Measurements from ENCODE around the gene TRAPPC3L. TPM values are rescaled to one million over a fixed set of nuclear protein-coding genes. Genes with fewer than 3 reads are reported as not detected.

TRAPPC3L gene
- total RNA-seq: not detected
- long read RNA-seq: 0 reads

DNA sequence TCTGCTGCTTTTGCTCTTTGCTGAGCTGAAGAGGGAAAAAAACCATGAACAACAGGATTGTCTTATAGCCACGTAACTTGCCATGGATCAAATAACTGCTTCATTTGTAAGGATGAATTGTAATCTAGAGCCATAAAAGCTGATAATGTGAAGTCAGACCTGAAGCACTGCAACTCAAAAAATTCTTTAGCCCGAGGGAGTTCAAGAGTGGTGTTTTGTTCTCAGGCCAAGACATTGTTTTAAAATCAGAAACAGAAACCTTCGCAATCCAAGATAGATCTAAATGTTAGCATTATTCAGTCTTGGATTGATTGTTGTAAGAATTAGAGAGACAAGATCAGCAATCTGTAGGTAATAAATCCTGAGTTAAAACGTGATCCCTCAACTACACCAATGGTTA lies at the start of gene TRAPPC3L:
Gene TRAPPC3L (minus strand): TSS at position 34 of the 400 bp plus-strand sequence. CDS start 170 bp downstream, outside the sequence.
- DNase-seq (ENCODE audit: low spot score): no peak

DNA sequence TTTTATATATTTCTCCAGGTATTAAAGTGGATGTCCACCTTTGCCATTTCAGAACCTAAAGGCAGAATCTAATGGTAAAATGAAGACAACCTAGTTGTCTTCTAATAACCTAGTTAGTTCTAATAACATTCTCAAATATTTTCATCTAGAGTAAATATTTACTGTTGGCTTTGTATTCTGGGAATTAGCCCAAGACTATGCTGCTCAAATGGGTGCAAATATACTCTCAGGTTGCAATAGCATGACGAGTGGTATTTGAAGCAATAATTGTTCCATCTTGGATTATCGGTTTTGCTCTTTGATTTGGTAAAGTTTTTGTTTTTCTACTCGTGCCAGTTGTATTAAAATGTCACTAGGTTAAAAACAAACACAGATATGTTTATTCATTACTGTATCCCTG lies 49.8 kb upstream of the TRAPPC3L start:
- DNase-seq (ENCODE audit: low spot score): no peak

DNA sequence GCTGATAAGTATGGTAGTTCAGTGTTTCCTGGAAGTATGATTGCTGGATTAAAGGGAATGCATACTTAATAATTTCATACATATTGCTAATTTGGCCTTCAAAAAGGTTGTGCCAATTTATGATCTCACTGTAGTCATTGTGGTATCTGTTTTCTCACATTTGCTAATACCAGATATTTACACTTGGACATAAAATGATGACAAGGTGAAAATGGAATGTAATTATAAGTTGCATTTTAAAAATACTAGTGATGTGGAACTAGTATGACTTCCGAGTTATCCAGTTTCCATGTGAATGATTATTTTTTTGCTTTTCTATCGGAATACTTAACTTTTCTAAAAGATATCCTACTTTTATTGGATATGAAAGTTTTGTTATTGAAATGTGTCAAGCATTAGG lies 41.3 kb upstream of the TRAPPC3L start:
- no peak for DNase-seq (ENCODE audit: low spot score)

DNA sequence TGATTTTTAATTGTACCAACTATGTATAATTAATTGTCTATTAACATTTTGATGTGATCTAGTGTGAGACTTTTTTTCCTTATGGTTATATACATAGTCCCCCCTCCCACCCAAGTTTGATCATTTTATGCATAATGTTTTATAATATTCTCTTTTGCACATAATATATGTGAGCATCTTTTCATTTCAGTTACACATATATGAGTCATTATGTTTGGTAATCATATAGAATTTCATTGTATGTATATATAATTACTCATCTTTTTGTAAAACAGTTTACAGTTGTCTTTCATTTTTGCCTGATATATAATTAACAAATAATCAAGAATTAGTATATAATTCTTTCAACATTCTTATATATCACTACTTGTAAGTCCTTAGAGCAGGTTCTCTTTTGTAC lies 40.8 kb upstream of the TRAPPC3L start:
- DNase-seq (ENCODE audit: low spot score): no peak

DNA sequence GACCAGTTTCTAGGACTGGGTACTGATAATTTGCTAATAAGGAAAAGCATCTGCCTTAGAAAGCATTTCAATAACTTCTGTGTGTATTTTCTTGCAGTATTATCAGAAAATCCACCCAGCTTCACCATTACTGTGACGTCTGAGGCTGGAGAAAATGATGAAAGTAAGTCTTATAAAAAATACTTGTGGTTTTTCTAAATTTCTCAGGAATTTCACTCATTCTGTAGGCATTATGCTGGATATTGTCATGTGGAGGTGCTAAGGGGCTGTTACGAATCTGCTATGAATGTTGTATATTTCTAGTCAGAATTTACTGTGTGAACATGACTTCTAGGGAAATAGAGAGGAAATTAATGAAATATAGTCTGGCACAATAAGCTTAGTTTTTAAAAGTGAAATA lies 34.7 kb upstream of the TRAPPC3L start:
- DNase-seq (ENCODE audit: low spot score): no peak

DNA sequence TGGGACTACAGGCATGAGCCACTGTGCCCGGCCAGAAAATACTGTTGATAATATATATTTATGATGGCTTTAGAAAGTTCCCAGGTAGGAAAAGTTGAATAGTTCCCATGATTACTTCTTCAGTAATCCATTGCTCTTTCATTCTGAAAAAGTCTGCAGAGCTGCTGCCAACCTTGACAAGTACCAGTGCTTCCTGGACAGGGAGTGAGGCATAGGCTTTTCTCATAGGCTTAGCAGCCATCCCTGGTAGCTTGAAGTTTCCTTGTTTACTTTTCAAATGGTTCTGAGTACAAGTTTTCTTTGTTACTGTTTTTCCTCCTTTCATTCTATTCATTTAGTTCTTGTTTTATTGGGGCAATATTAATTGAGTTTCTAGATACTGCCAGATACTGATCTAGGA lies 33.7 kb upstream of the TRAPPC3L start:
- no peak for DNase-seq (ENCODE audit: low spot score)

DNA sequence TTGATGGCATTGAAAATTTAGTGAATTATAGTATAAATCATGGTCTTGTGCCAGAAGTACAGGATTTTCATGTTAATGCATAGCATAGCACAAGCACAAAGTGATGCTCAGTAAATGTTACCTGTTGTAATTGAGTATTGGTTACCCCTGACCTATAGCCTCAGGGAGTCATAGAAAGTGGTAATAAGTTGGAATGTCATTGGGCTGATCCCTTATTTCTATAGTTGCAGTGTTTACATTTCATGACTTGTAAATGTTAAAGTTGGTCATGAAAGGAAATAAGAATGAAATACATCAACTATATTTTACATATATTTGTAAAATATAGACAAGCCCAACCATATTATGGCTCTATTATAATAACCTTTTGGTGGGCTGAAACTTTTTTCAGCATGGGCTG lies 32.9 kb upstream of the TRAPPC3L start:
- no peak for DNase-seq (ENCODE audit: low spot score)

DNA sequence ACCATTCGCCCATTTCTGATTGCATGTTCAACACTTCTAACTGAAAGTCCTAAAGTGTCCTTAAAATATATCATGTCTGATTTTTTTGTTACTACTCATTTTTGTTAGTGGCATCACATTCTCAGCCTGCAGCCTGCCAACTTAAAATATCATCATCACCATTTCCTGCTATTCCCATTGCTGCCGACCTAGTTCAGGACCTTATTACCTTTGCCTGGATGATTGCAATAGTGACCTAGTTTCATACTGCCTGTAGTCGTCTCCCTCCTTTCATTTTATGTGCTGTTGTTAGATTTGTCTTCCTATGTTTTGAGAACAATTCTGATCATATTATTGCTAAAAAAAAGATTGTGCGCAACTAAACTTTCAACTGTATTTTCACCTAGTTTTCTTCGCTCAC lies 32.0 kb upstream of the TRAPPC3L start:
- no peak for DNase-seq (ENCODE audit: low spot score)

DNA sequence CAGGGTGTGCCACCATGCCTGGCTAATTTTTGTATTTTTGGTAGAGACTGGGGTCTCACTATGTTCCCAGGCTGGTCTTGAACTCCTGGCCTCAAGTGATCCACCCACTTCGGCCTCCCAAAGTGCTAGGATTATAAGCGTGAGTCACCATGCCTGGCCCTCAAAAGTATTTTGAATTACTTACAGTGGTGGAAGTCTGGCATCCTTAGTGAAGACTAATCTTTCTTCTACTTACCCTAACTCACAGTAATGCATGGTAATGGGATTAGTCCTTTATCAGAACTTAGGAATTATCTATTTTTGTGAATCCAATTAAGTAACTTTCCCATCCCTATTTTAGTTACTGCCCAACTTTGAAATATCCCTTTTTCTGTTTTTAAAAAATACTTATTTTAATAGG lies 29.7 kb upstream of the TRAPPC3L start:
- DNase-seq (ENCODE audit: low spot score): no peak

DNA sequence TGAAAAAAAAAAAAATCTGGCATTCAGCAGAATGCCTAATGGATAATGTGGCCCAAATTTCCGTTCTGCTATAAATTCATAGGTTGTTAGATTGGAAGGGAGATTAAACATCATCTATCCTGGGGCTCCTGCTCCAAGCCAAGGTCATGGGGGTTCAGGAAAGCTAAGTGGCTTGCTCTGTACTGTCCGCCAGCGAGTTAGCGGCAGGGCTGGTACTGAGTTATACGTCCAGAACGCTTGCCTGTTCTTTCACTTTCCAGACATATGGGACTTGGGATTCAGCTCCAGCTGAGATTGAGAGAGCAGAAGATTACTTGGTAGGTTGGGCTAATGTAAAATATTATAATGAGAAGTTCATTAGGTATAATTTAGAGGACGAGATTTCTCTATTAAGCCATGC lies 26.7 kb upstream of the TRAPPC3L start:
- DNase-seq (ENCODE audit: low spot score): no peak

DNA sequence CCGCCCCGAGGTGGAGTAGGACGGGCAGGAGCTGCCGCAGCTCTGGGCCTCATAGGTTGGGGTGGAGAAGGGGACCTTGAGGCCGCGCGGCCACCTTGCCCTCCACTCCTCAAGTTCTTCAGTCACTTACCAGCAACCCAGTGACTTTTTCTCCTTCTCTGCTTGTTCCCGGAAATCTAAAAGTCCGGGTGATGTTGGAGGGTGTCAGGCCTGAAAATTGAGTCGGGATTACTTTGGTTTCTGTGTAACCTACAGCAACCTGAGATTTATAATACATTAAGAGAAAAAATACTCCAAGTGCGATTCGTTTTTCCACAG lies 26.2 kb upstream of the TRAPPC3L start:
- DNase-seq (ENCODE audit: low spot score): no peak

DNA sequence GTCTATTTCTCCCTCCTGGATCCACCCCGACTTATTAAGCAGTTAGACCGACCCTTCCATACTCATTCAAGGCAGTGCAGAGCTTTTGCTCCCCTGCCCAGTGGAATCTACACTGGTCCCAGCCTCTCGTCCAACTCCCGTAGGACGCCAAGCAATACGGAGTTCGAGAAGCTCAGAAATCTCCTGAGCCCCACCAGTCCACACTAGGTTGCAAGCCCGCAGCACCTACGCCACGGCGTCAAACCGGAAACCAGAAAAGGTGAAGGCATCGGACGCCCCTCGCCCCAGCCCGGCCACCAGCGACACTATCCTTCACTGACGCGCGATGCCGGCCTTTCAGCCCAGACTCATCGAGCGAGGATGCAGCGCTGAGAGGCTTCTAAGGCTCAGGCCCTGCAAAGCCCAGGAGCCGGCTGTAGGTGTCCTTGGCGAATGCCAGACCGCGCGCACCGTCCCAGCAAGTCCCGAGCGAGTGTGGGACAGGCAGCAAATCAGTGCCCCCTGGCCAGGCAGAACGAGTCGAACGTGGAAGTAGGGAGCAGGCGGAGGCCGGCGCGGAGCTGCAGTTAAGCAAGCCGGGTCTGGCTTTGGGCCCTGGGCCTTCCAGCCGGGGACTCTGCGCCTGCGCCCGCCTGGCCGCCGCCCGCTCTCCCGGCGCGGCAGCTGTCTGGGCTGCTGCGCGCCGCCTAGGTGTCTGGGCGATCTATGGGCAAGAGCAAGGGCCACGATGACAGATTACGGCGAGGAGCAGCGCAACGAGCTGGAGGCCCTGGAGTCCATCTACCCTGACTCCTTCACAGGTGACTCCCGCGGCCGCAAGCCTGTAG lies 25.6 kb upstream of the TRAPPC3L start, which contains the start of gene RWDD1:
Gene RWDD1 (plus strand): TSS at position 649 of the 827 bp plus-strand sequence. CDS start 79 bp downstream, at position 728.
- peak; percentile 98 for DNase-seq (ENCODE audit: low spot score)

DNA sequence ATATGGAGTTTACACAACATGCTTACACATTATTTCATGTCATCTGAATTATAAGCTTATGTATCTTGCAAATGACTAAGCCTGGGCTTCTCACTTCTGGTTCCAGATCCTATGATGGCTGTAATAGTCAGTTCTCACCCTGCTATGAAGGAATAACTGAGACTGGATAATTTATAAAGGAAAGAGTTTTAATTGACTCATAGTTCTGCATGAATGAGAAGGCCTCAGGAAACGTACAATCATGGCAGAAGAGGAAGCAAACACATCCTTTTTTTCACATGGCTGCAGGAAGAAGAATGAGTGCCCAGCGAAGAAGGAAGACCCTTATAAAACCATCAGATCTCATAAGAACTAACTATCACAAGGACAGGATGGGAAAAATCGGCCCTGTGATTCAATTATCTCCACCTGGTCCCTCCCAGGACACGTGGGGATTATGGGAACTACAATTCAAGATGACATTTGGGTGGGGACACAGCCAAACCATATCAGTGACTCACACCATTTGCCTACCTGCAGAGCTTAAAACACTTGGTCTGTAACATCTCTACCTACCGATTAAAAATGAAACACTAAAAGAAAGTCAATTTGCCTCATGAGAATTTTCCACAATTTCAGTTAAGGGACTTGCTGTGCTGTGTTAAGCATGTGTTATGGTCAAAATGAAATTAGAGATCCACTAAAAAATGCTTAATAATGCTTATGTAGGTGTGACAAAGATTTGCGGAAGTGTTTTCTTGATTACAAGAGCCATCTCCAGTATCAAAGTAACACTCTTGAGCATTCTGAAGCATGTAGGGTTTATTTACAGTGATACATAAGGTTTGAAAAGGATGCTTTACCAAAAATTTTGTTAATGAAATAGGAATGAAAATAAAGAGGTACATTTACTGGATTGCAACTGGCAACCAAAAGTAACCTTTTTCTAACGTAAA lies 23.6 kb upstream of the TRAPPC3L start:
- DNase-seq (ENCODE audit: low spot score): no peak

DNA sequence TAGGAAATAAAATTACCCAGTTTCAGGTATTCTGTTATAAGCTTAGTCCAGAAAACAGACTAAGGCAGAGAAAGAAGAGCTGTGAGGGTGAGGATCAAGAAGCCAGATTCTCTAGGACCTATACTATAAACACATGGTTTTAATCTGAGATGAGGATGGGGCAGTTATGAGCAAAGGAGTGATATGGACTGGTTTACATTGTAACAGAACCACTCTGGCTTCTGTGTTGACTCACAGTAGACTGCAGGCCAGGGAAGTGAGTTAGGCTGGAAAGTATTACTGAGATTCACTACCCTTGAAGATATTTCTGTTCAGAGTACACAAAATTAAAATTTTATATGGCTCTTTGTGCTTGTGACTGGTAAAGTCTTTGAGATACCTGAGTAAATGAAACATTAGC lies 22.6 kb upstream of the TRAPPC3L start:
- DNase-seq (ENCODE audit: low spot score): no peak

DNA sequence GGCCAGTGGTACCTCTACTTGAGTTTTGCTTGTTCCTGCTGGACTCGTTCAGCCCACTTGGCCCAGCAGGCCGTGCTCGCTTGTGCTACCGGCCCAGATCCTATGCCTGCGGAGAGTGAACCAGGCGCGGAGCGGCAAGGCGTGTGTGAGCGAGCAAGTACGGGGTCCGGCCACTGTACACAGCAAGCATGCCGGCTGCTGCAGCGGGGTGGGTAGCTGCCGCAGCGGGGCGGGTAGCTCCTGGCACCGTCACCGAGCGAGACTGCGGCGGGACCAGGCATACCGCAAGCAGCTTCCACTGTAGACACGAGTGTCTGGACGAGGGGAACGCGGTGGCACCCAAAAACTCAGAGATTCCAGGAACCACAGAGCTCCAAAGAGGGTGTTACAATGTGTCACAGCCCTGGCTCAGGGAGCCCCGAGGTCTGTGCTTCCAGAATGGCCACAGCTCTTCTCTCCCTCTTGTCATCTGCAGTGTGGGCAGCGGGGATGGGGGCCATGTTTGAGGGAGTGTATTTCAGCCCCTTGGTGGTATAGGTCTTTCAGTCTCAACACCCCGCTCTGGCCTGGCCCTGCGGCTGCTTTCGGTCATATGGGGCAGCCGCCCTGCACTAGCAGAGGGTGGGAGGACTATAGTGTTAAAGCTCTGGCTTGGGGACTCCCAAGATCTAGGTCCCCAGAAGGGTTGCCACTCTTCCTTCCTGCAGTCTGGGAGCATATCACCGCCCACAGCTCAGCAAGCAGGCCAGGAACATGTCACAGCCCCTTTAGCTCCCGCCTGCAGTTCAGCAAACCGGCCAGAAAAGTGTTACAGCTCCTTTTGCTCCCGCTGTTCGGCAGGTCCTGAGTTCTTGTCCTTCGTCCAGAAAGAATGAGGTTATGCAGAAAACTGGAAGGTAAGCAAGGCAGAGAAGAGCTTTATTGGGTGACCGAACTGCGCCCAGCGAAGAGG lies 19.7 kb upstream of the TRAPPC3L start:
- no peak for DNase-seq (ENCODE audit: low spot score)

DNA sequence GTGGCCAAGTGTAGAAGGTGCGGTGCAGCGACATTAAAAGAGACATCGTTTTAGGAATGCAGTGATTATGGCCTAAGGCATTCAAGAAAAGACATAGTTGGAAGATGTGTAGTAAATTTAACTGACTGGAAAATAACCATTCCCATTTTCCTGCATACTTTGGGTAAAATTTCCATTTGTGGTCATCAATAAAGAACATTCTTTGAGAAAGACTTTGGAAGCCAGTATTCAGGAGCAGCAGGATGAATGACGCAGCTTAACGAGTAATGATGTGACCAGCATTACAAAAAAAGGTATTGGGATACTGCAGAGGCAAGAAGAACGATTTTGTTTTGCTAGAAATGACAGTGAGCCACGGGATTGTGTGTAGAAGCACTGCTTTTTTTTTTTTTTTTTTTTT lies 18.8 kb upstream of the TRAPPC3L start:
- DNase-seq (ENCODE audit: low spot score): no peak

DNA sequence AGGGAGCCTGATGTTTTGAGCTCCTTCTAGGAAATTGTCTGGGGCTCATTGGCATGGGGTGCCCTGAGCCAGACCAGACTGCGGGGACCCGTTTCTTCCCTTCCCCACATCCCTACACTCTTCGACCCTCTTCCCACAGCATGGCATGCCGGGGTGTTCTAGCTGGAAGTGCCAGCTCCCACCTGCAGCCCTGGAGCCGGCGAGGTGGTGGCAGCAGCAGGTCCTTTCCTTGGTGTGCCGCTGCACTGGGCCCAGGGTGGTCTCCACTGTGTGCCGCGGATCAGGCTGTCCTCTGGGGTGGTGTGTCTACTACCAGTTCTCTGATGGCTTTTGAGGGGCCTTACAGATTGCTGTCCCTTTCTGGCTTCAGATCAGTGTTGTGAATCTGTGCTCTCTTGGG lies 18.3 kb upstream of the TRAPPC3L start:
- no peak for DNase-seq (ENCODE audit: low spot score)

DNA sequence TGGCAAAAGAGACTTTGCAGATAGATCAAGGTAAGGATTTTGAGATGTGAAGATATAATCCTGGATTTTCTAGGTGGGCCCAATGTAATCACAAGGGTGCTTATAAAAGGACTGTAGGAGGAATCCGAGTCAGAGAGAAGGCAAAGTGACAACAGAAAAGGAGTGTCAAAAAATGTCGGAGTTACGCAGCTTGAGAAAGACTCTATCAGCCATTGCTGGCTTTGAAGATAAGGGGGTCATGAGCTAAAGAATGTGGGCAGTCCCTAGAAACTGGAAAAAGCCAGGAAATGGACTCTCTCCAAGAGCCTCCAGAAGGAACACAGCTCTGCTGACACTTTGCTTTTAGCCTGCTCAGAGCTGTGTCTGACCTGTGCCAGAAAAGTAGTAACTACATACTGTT lies 17.1 kb upstream of the TRAPPC3L start:
- no peak for DNase-seq (ENCODE audit: low spot score)

DNA sequence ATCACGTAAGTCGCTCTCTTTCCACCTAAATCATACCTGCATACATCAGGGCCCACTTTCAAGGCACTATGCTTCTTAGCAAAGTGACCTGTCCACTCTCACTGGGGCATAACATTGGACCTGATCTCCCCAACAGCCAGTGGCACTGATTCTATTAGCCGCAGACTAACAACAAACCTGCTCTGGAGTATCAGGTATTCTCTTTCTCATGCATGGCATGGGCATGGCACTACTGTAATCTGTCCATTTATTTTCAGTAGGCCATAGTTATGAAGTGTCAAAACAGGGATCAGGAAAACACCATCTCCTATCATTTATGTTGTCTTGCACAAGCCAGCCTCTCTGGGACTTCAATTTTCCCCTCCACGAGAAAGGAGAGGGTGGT lies 16.5 kb upstream of the TRAPPC3L start:
- DNase-seq (ENCODE audit: low spot score): no peak

DNA sequence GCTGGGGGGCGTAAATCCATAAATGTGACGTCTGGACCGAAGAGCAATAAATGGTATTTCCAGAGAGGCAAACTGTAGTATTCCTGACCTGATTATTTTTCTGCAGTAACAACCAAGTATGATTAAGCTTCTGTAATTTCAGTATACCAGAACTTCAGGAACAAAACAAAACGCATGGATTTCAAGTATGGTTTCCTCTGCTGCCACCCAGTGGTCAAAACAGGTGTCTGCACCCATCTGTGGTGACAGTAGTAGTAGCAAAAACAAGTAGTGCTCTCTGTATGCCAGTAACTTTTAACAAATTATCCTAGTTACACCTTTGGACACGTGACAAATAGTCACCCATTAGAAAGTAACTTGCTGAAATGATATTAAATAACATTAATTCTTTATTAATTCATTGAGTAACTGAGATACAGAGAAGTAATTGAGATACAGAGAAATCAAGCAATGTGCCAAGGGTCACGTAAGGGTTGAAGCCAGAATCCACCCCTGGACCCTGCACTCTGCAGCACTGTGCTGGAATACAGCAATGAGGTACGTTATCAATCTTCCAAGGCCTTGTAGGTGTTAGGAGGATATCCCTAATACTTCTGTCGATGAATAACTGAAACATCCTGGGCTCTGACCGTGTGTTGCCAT lies 16.0 kb upstream of the TRAPPC3L start:
- DNase-seq (ENCODE audit: low spot score): no peak

DNA sequence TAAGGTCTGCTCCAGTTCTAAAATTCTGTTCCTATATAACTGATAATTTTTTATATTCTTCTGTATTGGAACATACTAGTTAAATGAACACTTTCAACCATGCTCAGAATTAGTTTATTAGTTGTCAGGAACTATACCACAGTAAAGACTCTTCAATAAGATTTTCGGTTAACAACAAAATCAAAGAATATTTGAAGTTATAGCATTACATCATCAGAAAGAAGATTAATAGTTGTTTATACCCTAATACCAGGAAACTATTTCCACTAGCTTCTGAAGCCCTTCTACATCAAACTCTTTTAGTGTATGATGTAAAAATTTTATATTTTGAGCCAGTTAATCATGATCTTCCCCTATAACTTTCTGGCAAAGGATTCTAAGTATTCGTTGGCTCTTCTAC lies 14.6 kb upstream of the TRAPPC3L start:
- DNase-seq (ENCODE audit: low spot score): no peak
